Stimulated activated memory B cell treated with anti-CD40 and anti-IgM and Interleukin-4, amounts not matched to agents 10 μg/mL and 1 μg/mL and 100 μg/mL, for 72 hours (primary cell): ENCODE measurements around the gene ZP1.

Source experiments
- ATAC-seq: fragments of 150-1000 bp; cut with Tn5 transposase; 2 replicates; pipeline ENCODE4 v1.10.0; 2021
- H3K27ac Mint-ChIP-seq: one replicate; pipeline ENCODE4 v1.8.0; 2022; ENCODE audit warnings: mild to moderate bottlenecking, mixed read lengths
- H3K27me3 Mint-ChIP-seq: one replicate; pipeline ENCODE4 v1.8.0; 2022; ENCODE audit warnings: mixed read lengths
- H3K36me3 Mint-ChIP-seq: one replicate; pipeline ENCODE4 v1.8.0; 2022; ENCODE audit warnings: mixed read lengths
- H3K4me1 Mint-ChIP-seq: one replicate; pipeline ENCODE4 v1.8.0; 2022; ENCODE audit warnings: mixed read lengths
- H3K4me3 Mint-ChIP-seq: one replicate; pipeline ENCODE4 v1.8.0; 2022; ENCODE audit warnings: mild to moderate bottlenecking, moderate library complexity, mixed read lengths
- H3K9me3 Mint-ChIP-seq: one replicate; pipeline ENCODE4 v1.8.0; 2022; ENCODE audit warnings: mixed read lengths

The ZP1 gene

GRCh38 chr11:60864856-60865513, 2.4 kb upstream of the ZP1 start:
- no peaks in the 10 kb centered on the region for H3K9me3 Mint-ChIP-seq
- no peaks in the 10 kb centered on the region for H3K36me3 Mint-ChIP-seq
- no peak for ATAC-seq
- H3K27me3 Mint-ChIP-seq, result peaks cover 19% of the 10 kb centered on the region
- no peak overlapping the region for H3K27ac Mint-ChIP-seq
- H3K4me1 Mint-ChIP-seq, result no peaks in the 10 kb centered on the region
- H3K4me3 Mint-ChIP-seq, result no peak overlapping the region

DNA sequence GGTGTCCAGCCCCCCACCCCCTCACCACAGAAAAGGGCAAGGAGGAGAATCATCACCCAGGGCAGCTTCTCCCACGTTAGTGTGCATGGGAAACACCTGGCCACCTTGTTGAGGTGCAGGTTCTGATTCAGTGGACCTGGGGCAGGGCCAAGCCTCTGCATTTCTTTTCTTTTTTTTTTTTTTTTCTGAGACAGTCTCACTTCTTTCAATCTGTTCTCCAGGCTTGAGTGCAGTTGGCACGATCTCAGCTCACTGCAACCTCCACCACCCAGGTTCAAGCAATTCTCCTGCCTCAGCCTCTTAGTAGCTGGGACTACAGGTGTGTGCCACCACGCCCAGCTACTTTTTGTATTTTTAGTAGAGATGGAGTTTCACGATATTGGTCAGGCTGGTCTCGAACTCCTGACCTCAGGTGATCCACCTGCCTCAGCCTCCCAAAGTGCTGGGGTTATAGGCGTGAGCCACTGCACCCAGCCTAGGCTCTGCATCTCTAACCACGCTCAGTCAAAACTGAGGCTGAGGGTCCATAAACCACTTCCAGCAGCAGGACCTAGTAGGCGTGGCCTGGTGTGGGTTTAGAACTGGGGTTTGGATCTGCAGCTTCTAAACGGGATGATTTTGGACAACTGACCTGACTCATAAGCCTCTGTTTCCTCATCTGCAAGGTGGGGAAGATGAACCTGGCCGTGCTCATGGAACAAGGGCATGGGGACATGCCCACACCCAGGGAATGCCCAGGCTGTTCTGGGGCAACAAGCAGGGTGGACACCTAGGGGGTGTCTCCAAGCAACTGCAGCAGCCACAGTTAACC, 734 bp downstream of the ZP1 start:
- no peaks in the 10 kb centered on the region for H3K36me3 Mint-ChIP-seq
- H3K27me3 Mint-ChIP-seq, result peaks cover 20% of the 10 kb centered on the region
- no peak overlapping the region for H3K4me3 Mint-ChIP-seq
- ATAC-seq, result no peak
- no peaks in the 10 kb centered on the region for H3K9me3 Mint-ChIP-seq
- no peaks in the 10 kb centered on the region for H3K4me1 Mint-ChIP-seq
- no peak overlapping the region for H3K27ac Mint-ChIP-seq

DNA sequence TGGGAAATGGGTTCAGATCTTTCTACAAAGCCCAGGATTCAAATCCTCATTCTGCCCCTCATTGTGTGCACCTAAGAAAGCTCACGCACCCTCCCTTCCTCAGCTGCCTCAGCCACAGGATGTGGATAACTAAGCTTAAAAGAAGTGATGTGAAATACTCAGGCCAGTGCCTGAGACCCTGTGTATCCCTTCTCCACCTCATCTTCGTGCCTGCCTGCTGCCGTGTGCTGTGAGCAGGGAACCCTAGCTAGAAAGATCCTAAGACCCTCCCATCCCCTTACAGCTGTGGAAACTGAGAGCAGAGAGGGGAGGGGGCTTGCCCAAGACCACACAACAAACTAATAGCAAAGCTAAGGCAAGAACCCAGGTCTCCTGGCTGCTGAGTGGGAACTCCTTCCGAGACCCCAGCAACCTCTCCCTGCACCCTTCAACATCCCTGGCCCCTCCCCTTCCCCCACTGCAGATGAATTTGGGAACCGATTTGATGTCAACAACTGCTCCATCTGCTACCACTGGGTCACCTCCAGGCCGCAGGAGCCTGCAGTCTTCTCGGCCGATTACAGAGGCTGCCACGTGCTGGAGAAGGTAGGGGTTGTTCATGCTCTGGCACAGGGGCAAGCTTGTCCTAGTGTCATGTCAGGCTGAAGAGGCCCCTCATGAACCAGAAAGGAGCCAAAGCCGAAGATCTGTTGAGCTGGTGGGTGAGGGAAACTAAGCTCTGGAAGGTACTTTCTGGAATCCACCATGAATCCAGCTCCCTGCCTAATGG, 1.5 kb downstream of the ZP1 start:
- no peaks in the 10 kb centered on the region for H3K4me1 Mint-ChIP-seq
- H3K27ac Mint-ChIP-seq, result no peak overlapping the region
- no peaks in the 10 kb centered on the region for H3K9me3 Mint-ChIP-seq
- H3K36me3 Mint-ChIP-seq, result no peaks in the 10 kb centered on the region
- H3K27me3 Mint-ChIP-seq, result peaks cover 20% of the 10 kb centered on the region
- no peak overlapping the region for H3K4me3 Mint-ChIP-seq
- no peak for ATAC-seq

- H3K27me3 Mint-ChIP-seq, result peaks cover 20% of the 10 kb centered on the region
- H3K4me1 Mint-ChIP-seq, result no peaks in the 10 kb centered on the region
- H3K27ac Mint-ChIP-seq, result no peak overlapping the region
- no peaks in the 10 kb centered on the region for H3K36me3 Mint-ChIP-seq
- no peaks in the 10 kb centered on the region for H3K9me3 Mint-ChIP-seq
- ATAC-seq, result no peak
- H3K4me3 Mint-ChIP-seq, result no peak overlapping the region
These were observed 2.1 kb downstream of the ZP1 start for GRCh38 chr11:60869451-60869825.

- Mint-ChIP-seq H3K9me3 (no peaks in the 10 kb centered on the region), H3K4me3 (no peak overlapping the region), H3K4me1 (no peaks in the 10 kb centered on the region), H3K27me3 (peaks cover 20% of the 10 kb centered on the region), H3K27ac (no peak overlapping the region), H3K36me3 (no peaks in the 10 kb centered on the region)
- no peak for ATAC-seq
These were observed 2.9 kb downstream of the ZP1 start for GRCh38 chr11:60870276-60870675.

DNA sequence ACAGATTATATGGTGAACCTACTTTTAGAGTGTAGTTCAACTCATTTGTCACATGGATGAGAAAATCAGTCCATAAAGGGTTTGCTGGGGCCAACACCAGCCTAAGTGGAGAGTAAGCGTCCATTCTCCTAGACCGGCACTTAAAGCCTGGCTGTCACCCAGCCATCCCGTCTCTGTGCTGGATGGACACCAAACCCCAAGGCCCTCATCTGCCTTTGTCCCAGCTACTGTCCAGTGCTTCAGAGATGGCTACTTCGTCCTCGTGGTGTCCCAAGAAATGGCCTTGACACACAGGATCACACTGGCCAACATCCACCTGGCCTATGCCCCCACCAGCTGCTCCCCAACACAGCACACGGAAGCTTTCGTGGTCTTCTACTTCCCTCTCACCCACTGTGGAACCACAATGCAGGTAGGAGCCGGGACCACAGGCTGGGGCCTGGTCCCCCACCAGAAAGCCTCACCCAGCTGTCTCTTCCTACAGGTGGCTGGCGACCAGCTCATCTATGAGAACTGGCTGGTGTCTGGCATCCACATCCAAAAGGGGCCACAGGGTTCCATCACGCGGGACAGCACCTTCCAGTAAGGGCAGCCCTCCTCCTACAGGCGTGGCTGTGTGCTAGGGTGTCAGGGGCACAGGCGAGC, 3.5 kb downstream of the ZP1 start:
- no peak overlapping the region for H3K4me3 Mint-ChIP-seq
- no peaks in the 10 kb centered on the region for H3K36me3 Mint-ChIP-seq
- ATAC-seq, result no peak
- no peaks in the 10 kb centered on the region for H3K9me3 Mint-ChIP-seq
- no peaks in the 10 kb centered on the region for H3K4me1 Mint-ChIP-seq
- no peak overlapping the region for H3K27ac Mint-ChIP-seq
- H3K27me3 Mint-ChIP-seq, result peaks cover 20% of the 10 kb centered on the region

GRCh38 chr11:60871378-60872061, 4.2 kb downstream of the ZP1 start:
- H3K36me3 Mint-ChIP-seq, result no peaks in the 10 kb centered on the region
- ATAC-seq, result no peak
- no peak overlapping the region for H3K4me3 Mint-ChIP-seq
- no peak overlapping the region for H3K27ac Mint-ChIP-seq
- H3K27me3 Mint-ChIP-seq, result peaks cover 20% of the 10 kb centered on the region
- no peaks in the 10 kb centered on the region for H3K9me3 Mint-ChIP-seq
- H3K4me1 Mint-ChIP-seq, result no peaks in the 10 kb centered on the region

GRCh38 chr11:60872124-60872960, 5.0 kb downstream of the ZP1 start:
- Mint-ChIP-seq H3K4me3 (no peak overlapping the region), H3K4me1 (no peaks in the 10 kb centered on the region), H3K27me3 (peaks cover 20% of the 10 kb centered on the region), H3K36me3 (peaks cover under 1% of the 10 kb centered on the region), H3K9me3 (no peaks in the 10 kb centered on the region), H3K27ac (no peak overlapping the region)
- no peak for ATAC-seq

DNA sequence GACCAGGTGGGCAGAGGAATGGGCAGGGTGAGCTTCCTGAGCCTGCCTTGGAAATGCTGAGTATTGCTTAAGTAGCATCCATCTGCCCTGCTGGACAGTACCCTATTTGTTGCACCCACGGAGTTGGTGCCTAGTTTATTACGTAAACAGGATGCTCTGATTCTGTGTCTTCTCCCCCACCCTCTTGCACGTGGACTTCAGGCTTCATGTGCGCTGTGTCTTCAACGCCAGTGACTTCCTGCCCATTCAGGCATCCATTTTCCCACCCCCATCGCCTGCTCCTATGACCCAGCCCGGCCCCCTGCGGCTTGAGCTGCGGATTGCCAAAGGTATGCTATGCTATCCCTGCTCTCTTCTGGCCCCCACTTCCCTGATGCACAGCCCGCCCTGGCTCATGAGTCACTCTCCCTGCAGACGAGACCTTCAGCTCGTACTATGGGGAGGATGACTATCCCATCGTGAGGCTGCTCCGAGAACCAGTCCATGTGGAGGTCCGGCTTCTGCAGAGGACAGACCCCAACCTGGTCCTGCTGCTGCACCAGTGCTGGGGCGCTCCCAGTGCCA, 5.7 kb downstream of the ZP1 start:
- H3K4me1 Mint-ChIP-seq, result no peaks in the 10 kb centered on the region
- no peak overlapping the region for H3K4me3 Mint-ChIP-seq
- H3K27ac Mint-ChIP-seq, result no peak overlapping the region
- no peaks in the 10 kb centered on the region for H3K9me3 Mint-ChIP-seq
- ATAC-seq, result no peak
- H3K36me3 Mint-ChIP-seq, result peaks cover 6% of the 10 kb centered on the region
- H3K27me3 Mint-ChIP-seq, result peaks cover 20% of the 10 kb centered on the region

- H3K4me1 Mint-ChIP-seq, result no peaks in the 10 kb centered on the region
These were observed 6.2 kb downstream of the ZP1 start for GRCh38 chr11:60873533-60873932.

GRCh38 chr11:60874421-60875365, 7.4 kb downstream of the ZP1 start:
- Mint-ChIP-seq H3K36me3 (peaks cover 6% of the 10 kb centered on the region), H3K4me3 (no peak overlapping the region), H3K27ac (no peak overlapping the region), H3K4me1 (no peaks in the 10 kb centered on the region), H3K27me3 (peaks cover 9% of the 10 kb centered on the region), H3K9me3 (no peaks in the 10 kb centered on the region)
- ATAC-seq, result no peak

More at GRCh38 chr11:60873533-60873932, 6.2 kb downstream of the ZP1 start:
- no peak for ATAC-seq
- H3K4me3 Mint-ChIP-seq, result no peak overlapping the region
- H3K9me3 Mint-ChIP-seq, result no peaks in the 10 kb centered on the region
- H3K36me3 Mint-ChIP-seq, result peaks cover 6% of the 10 kb centered on the region
- peaks cover 18% of the 10 kb centered on the region for H3K27me3 Mint-ChIP-seq
- no peak overlapping the region for H3K27ac Mint-ChIP-seq

- H3K27me3 Mint-ChIP-seq, result peaks cover 8% of the 10 kb centered on the region
- no peaks in the 10 kb centered on the region for H3K4me1 Mint-ChIP-seq
- H3K4me3 Mint-ChIP-seq, result no peak overlapping the region
- no peak for ATAC-seq
- no peaks in the 10 kb centered on the region for H3K9me3 Mint-ChIP-seq
- H3K27ac Mint-ChIP-seq, result no peak overlapping the region
- peaks cover 8% of the 10 kb centered on the region for H3K36me3 Mint-ChIP-seq
These were observed 8.2 kb downstream of the ZP1 start for GRCh38 chr11:60875366-60876167.
